Embryonic facial prominence (tissue), 1 donor: Measurements from ENCODE around the gene HRK.

Source experiments
- DNase-seq: peaks from one replicate; pipeline ENCODE4 v3.0.0-alpha.2; 2016; ENCODE audit errors: extremely low spot score

HRK gene

GRCh38 chr12:116867523-116867922 is 13.7 kb downstream of the HRK start:
- DNase-seq = no peak

- no peak for DNase-seq
These were observed 16.7 kb downstream of the HRK start for GRCh38 chr12:116864371-116865160.

- DNase-seq = no peak
These were observed 17.9 kb downstream of the HRK start for GRCh38 chr12:116863275-116863767.

GRCh38 chr12:116862167-116862566 is 19.1 kb downstream of the HRK start:
- no peak for DNase-seq

- DNase-seq = no peak
These were observed 19.9 kb downstream of the HRK start for GRCh38 chr12:116861320-116861719.

- no peak for DNase-seq
These were observed 21.0 kb downstream of the HRK start for GRCh38 chr12:116860263-116860662.

- DNase-seq = no peak
These were observed 22.2 kb downstream of the HRK start for GRCh38 chr12:116859079-116859478.

- no peak for DNase-seq
These were observed 24.5 kb downstream of the HRK start for GRCh38 chr12:116856729-116857128.

- no peak for DNase-seq
These were observed 25.3 kb downstream of the HRK start for GRCh38 chr12:116855744-116856470.

- no peak for DNase-seq
These were observed 27.7 kb downstream of the HRK start for GRCh38 chr12:116853507-116853906.

GRCh38 chr12:116852303-116852702 is 28.9 kb downstream of the HRK start:
- no peak for DNase-seq

- no peak for DNase-seq
These were observed 32.0 kb downstream of the HRK start for GRCh38 chr12:116849216-116849615.

- no peak for DNase-seq
These were observed 38.2 kb downstream of the HRK start for GRCh38 chr12:116843085-116843484.

GRCh38 chr12:116839287-116839830 is 41.9 kb downstream of the HRK start:
- DNase-seq = no peak

- DNase-seq = no peak
These were observed 42.9 kb downstream of the HRK start for GRCh38 chr12:116838365-116838764.

GRCh38 chr12:116837097-116837496 is 44.1 kb downstream of the HRK start:
- no peak for DNase-seq

GRCh38 chr12:116835484-116835883 is 45.8 kb downstream of the HRK start:
- no peak for DNase-seq

- DNase-seq = no peak
These were observed 47.8 kb downstream of the HRK start for GRCh38 chr12:116833474-116833873.

- DNase-seq = no peak
These were observed 48.9 kb downstream of the HRK start for GRCh38 chr12:116832353-116832752.

GRCh38 chr12:116827432-116827831 is 53.8 kb downstream of the HRK start:
- DNase-seq = no peak

GRCh38 chr12:116821291-116821690 is 60.0 kb downstream of the HRK start:
- no peak for DNase-seq

GRCh38 chr12:116820064-116820656 is 61.1 kb downstream of the HRK start:
- DNase-seq = no peak
